K562 treated with DMSO at 1 percent for 12 hours (cell line): Measurements from ENCODE around the gene PTX3. TPM values are rescaled to one million over a fixed set of nuclear protein-coding genes. Genes with fewer than 3 reads are reported as not detected.

ENCODE experiments used
- total RNA-seq: library from RNA; unstranded; fragments of 300-600 nt; gene quantifications from 2 replicates; pipeline ENCODE4 v1.2.3, GENCODE V29; 2022; ENCODE audit not compliant: insufficient read depth

Gene PTX3
- total RNA-seq: 1.3 and 2.8 TPM in 2 replicates

GRCh38 chr3:157436583-157437291 is at the start of gene PTX3:
Gene PTX3 (plus strand): TSS chr3:157436850. CDS start chr3:157436934, 84 bp downstream.

Other genes starting within 250 kb of the PTX3 start
- gene VEPH1, start 66.6 kb downstream of the PTX3 start, total RNA-seq: 2.0 and 2.2 TPM in 2 replicates